ENCODE results near the gene SDK1. TPM values are rescaled to one million over a fixed set of nuclear protein-coding genes. Genes with fewer than 3 reads are reported as not detected.

SDK1 gene
- total RNA-seq, 4 donors from 2014 or later = 1.2 to 1.8 (median 1.5) TPM

GRCh38 chr7:3710122-3710521 is 409.1 kb downstream of the SDK1 start:
- Histone ChIP-seq H3K36me3 (no peaks in the 10 kb centered on the region), H3K27me3 (no peaks in the 10 kb centered on the region), H3K4me1 (no peaks in the 10 kb centered on the region), H3K9me3 (no peaks in the 10 kb centered on the region), H3K4me3 (no peak overlapping the region), H3K27ac (no peak overlapping the region)
- intact Hi-C loops (cut with DNase I; ENCODE audit: low total_unique reads) (no loop called here), in situ Hi-C loops (cut with MboI; ENCODE audit: low sequenced_read_pairs in 4 of 4) (no loop called here)
- DNase-seq (no peak), ATAC-seq (no peak)
- no peak for TF ChIP-seq POLR2A (IDR thresholded peaks at IDR 0.05)
- no peak for TF ChIP-seq CTCF (IDR thresholded peaks at IDR 0.05 in 4 of 5, conservative IDR thresholded peaks at IDR 0.05 in 1 of 5)

GRCh38 chr7:3710531-3710930 is 409.5 kb downstream of the SDK1 start:
- no peaks in the 10 kb centered on the region for H3K9me3 ChIP-seq
- ATAC-seq = no peak
- no peaks in the 10 kb centered on the region for H3K36me3 ChIP-seq
- DNase-seq = no peak
- no peak overlapping the region for H3K27ac ChIP-seq
- in situ Hi-C loops (cut with MboI; ENCODE audit: low sequenced_read_pairs in 4 of 4) (no loop called here), intact Hi-C loops (cut with DNase I; ENCODE audit: low total_unique reads) (no loop called here)
- H3K4me1 ChIP-seq = no peaks in the 10 kb centered on the region
- no peak overlapping the region for H3K4me3 ChIP-seq
- H3K27me3 ChIP-seq = no peaks in the 10 kb centered on the region
- no peak for TF ChIP-seq POLR2A (IDR thresholded peaks at IDR 0.05)
- TF ChIP-seq CTCF (IDR thresholded peaks at IDR 0.05 in 4 of 5, conservative IDR thresholded peaks at IDR 0.05 in 1 of 5) = no peak

GRCh38 chr7:3712841-3713240 is 411.8 kb downstream of the SDK1 start:
- DNase-seq = no peak
- Histone ChIP-seq H3K9me3 (no peaks in the 10 kb centered on the region), H3K36me3 (no peaks in the 10 kb centered on the region), H3K4me3 (no peak overlapping the region), H3K27me3 (no peaks in the 10 kb centered on the region), H3K4me1 (no peaks in the 10 kb centered on the region), H3K27ac (no peak overlapping the region)
- TF ChIP-seq POLR2A (IDR thresholded peaks at IDR 0.05) (no peak), CTCF (IDR thresholded peaks at IDR 0.05 in 4 of 5, conservative IDR thresholded peaks at IDR 0.05 in 1 of 5) (no peak)
- in situ Hi-C loops (cut with MboI; ENCODE audit: low sequenced_read_pairs in 4 of 4) (no loop called here), intact Hi-C loops (cut with DNase I; ENCODE audit: low total_unique reads) (no loop called here)
- ATAC-seq = no peak

- in situ Hi-C loops (cut with MboI; ENCODE audit: low sequenced_read_pairs in 4 of 4) = no loop called here
- no peak for ATAC-seq
Measured at GRCh38 chr7:3721422-3721821, 420.4 kb downstream of the SDK1 start.

More at GRCh38 chr7:3721422-3721821, 420.4 kb downstream of the SDK1 start:
- no peaks in the 10 kb centered on the region for H3K36me3 ChIP-seq
- H3K27ac ChIP-seq = no peak overlapping the region
- no peak for DNase-seq
- H3K9me3 ChIP-seq = no peaks in the 10 kb centered on the region
- no peaks in the 10 kb centered on the region for H3K4me1 ChIP-seq
- no peak overlapping the region for H3K4me3 ChIP-seq
- intact Hi-C loops (cut with DNase I; ENCODE audit: low total_unique reads) = no loop called here
- no peaks in the 10 kb centered on the region for H3K27me3 ChIP-seq
- no peak for TF ChIP-seq CTCF (IDR thresholded peaks at IDR 0.05 in 4 of 5, conservative IDR thresholded peaks at IDR 0.05 in 1 of 5)
- TF ChIP-seq POLR2A (IDR thresholded peaks at IDR 0.05) = no peak
